K562 (cell line): ENCODE results near the gene OTOP3. TPM values are rescaled to one million over a fixed set of nuclear protein-coding genes. Genes with fewer than 3 reads are reported as not detected.

Experiments used
- ATAC-seq: fragments of 200-7000 bp; cut with Tn5 transposase; 3 replicates; pipeline ENCODE4 v1.9.1; 2020; ENCODE audit warnings: moderate library complexity
- BruUV-seq: library from RNA; stranded (reverse); fragments of 400-500 nt; replicated peaks from 2 replicates; lab custom pipeline; 2021; lab: Mats Ljungman, UMichigan
- CTCF ChIA-PET: fragments of 300-600 bp; formaldehyde crosslinking; extraction: SDS; loops from one replicate; lab custom pipeline; 2021; ENCODE audit warnings: low intra/inter-chr PET ratio; lab: Yijun Ruan, JAX
- POLR2A ChIA-PET: fragments of 300-600, 350-650 bp; sonication (Branson Sonifier 250); formaldehyde crosslinking; extraction: SDS; loops from one replicate; lab custom pipeline; 2021; ENCODE audit warnings: antibody characterized with exemption, inconsistent platforms; lab: Yijun Ruan, JAX
- DNase-seq, 4 experiments: peaks; one replicate each; pipeline versions ENCODE4 v3.0.0 to v3.0.0-alpha.2; 2011 to 2018; ENCODE audit warnings: low spot score in 3 of 4, mixed read lengths in 3 of 4; ENCODE audit errors: extremely low read depth in 1 of 4
- FAIRE-seq: peaks from 2 replicates; lab custom pipeline; 2011; peaks lifted over from hg19 to GRCh38; lab: Jason Lieb, UNC
- H2AFZ ChIP-seq: 2 replicates; pipeline ENCODE4 v1.6.0; 2011; ENCODE audit warnings: low read depth, low read length, control low read depth, inconsistent platforms
- H3K27ac ChIP-seq: fragments of 200-600 bp; 3 replicates; pipeline ENCODE4 v1.8.0; 2011; ENCODE audit warnings: low read depth, mild to moderate bottlenecking, control low read depth, inconsistent platforms, low read length, moderate library complexity, mixed read lengths; ENCODE audit errors: extremely low read depth
- H3K27me3 ChIP-seq, 2 experiments: fragments of 300-600 bp in 1 of 2; 2 replicates in 1 of 2; 3 replicates in 1 of 2; pipeline versions ENCODE4 v1.6.0 to v1.8.0; 2011; ENCODE audit warnings: inconsistent platforms in 2 of 2, low read length in 2 of 2, mild to moderate bottlenecking in 1 of 2, mixed read lengths in 1 of 2, moderate library complexity in 1 of 2; ENCODE audit not compliant: control insufficient read depth in 2 of 2, insufficient read depth in 2 of 2
- H3K36me3 ChIP-seq: fragments of 300-600 bp; 3 replicates; pipeline ENCODE4 v1.8.0; 2011; ENCODE audit warnings: mild to moderate bottlenecking, low read length, inconsistent platforms; ENCODE audit not compliant: control insufficient read depth, insufficient read depth
- H3K4me1 ChIP-seq, 2 experiments: fragments of 200-600 bp in 1 of 2; replicated peaks in 1 of 2; 2 replicates in 1 of 2; 3 replicates in 1 of 2; pipeline versions ENCODE4 v1.5.1 to v1.8.0; 2011; ENCODE audit warnings: inconsistent platforms in 2 of 2, low read length in 2 of 2, mild to moderate bottlenecking in 1 of 2, mixed read lengths in 1 of 2, moderate library complexity in 1 of 2; ENCODE audit not compliant: control insufficient read depth in 2 of 2, insufficient read depth in 2 of 2
- H3K4me2 ChIP-seq: 2 replicates; pipeline ENCODE4 v1.6.1; 2011; ENCODE audit warnings: low read length, control low read depth, inconsistent platforms, mixed read lengths; ENCODE audit not compliant: insufficient read depth
- H3K4me3 ChIP-seq: fragments of 200-600 bp; sonication (generic), shearing (Covaris generic); 2 replicates; pipeline ENCODE4 v1.5.1; 2016; ENCODE audit warnings: control low read depth, inconsistent platforms
- H3K79me2 ChIP-seq: fragments of 200-600 bp; 3 replicates; pipeline ENCODE4 v1.8.0; 2011; ENCODE audit warnings: low read length, inconsistent platforms; ENCODE audit not compliant: control insufficient read depth, insufficient read depth
- H3K9ac ChIP-seq, 2 experiments: 2 replicates each; pipeline versions ENCODE4 v1.6.0 to v1.6.1; 2011; ENCODE audit warnings: low read depth in 2 of 2, low read length in 2 of 2, control low read depth in 1 of 2, inconsistent platforms in 1 of 2, mild to moderate bottlenecking in 1 of 2, mixed read lengths in 1 of 2; ENCODE audit not compliant: insufficient read depth in 1 of 2
- H3K9me1 ChIP-seq: one replicate; pipeline ENCODE4 v1.6.0; 2011; ENCODE audit warnings: inconsistent platforms, mild to moderate bottlenecking, low read length, moderate library complexity; ENCODE audit not compliant: control insufficient read depth, insufficient read depth
- H3K9me3 ChIP-seq: replicated peaks from 2 replicates; pipeline ENCODE4 v1.5.1; 2011; ENCODE audit warnings: low read depth, low read length, inconsistent platforms; ENCODE audit not compliant: control insufficient read depth, insufficient read depth
- H4K20me1 ChIP-seq: replicated peaks from 2 replicates; pipeline ENCODE4 v1.6.1; 2011; ENCODE audit warnings: low read length, inconsistent platforms, mixed read lengths; ENCODE audit not compliant: control insufficient read depth, insufficient read depth
- ARID4B ChIP-seq: sonication (generic); formaldehyde crosslinking; IDR thresholded peaks from 2 replicates; pipeline ENCODE4 v1.8.0; 2022; ENCODE audit warnings: mild to moderate bottlenecking, missing genetic modification reagents
- CHD1 ChIP-seq: fragments of 200-600 bp; sonication (generic); IDR thresholded peaks from one replicate; pipeline ENCODE4 v1.6.1; 2012; ENCODE audit warnings: mild to moderate bottlenecking, moderate library complexity, low read length, inconsistent platforms
- EGR1 ChIP-seq: fragments of 450-650 bp; conservative IDR thresholded peaks from 2 replicates; pipeline ENCODE4 v1.6.1; 2017; ENCODE audit warnings: mild to moderate bottlenecking
- ELF1 ChIP-seq: fragments of 200-800 bp; sonication (Bioruptor generic); IDR thresholded peaks from 2 replicates; pipeline ENCODE4 v1.6.1; 2016; ENCODE audit warnings: missing genetic modification characterization, missing compliant biosample characterization
- FOXA1 ChIP-seq: fragments of 450-650 bp; IDR thresholded peaks from 2 replicates; pipeline ENCODE4 v1.6.1; 2016; ENCODE audit warnings: mild to moderate bottlenecking, borderline replicate concordance
- KLF13 ChIP-seq: fragments of 450-650 bp; IDR thresholded peaks from 2 replicates; pipeline ENCODE4 v1.6.1; 2016; ENCODE audit warnings: missing genetic modification characterization, low read depth, mild to moderate bottlenecking, missing compliant biosample characterization, moderate library complexity, borderline replicate concordance
- MAZ ChIP-seq, 2 experiments: fragments of 450-650 bp in 1 of 2; sonication (generic) in 1 of 2; formaldehyde crosslinking; IDR thresholded peaks in 1 of 2; conservative IDR thresholded peaks in 1 of 2; 2 replicates each; pipeline versions ENCODE4 v1.4.0 to v1.5.0; 2020; ENCODE audit warnings: mild to moderate bottlenecking in 1 of 2, missing genetic modification reagents in 1 of 2
- MIER1 ChIP-seq: fragments of 450-650 bp; IDR thresholded peaks from 2 replicates; pipeline ENCODE4 v1.6.1; 2016; ENCODE audit warnings: antibody characterized with exemption, mild to moderate bottlenecking, low read depth
- MXI1 ChIP-seq: IDR thresholded peaks from 2 replicates; pipeline ENCODE4 v1.6.1; 2011; ENCODE audit warnings: low read depth, mild to moderate bottlenecking, improper control_type of control experiment, low read length
- NR3C1 ChIP-seq: sonication (generic); formaldehyde crosslinking; IDR thresholded peaks from 2 replicates; pipeline ENCODE4 v1.8.1; 2022; ENCODE audit warnings: missing genetic modification reagents
- RBFOX2 ChIP-seq: fragments of 200-400 bp; formaldehyde crosslinking; IDR thresholded peaks from 2 replicates; pipeline ENCODE4 v1.6.1; 2017; ENCODE audit warnings: low read depth, mild to moderate bottlenecking, low read length, moderate library complexity
- STAG1 ChIP-seq: sonication (generic); formaldehyde crosslinking; IDR thresholded peaks from 2 replicates; pipeline ENCODE4 v1.5.0; 2020; ENCODE audit warnings: missing genetic modification reagents, borderline replicate concordance
- ZKSCAN8 ChIP-seq: fragments of 200-800 bp; sonication (Bioruptor generic); IDR thresholded peaks from 2 replicates; pipeline ENCODE4 v1.6.1; 2016; ENCODE audit warnings: missing genetic modification characterization, missing compliant biosample characterization
- WGBS: fragments of 100-300 bp; shearing (Covaris generic); methylation state at CpG from one replicate; pipeline ENCODE4 v1.1.6; 2016; ENCODE audit warnings: low coverage, mixed read lengths; ENCODE audit not compliant: insufficient coverage; ENCODE audit errors: missing lambda C conversion rate; 5-methylcytosine and 5-hydroxymethylcytosine counted together
- in situ Hi-C: fragments of 300-500 bp; cut with MboI; formaldehyde crosslinking; loops from 4 replicates; pipeline ENCODE4 v1.15.0; 2018; ENCODE audit warnings: inconsistent platforms, mixed read lengths
- intact Hi-C: fragments of 100-400 bp; cut with micrococcal nuclease; formaldehyde crosslinking; loops from 2 replicates; pipeline ENCODE4 v1.14.2; 2022
- polyA plus RNA-seq, 8 experiments: library from polyadenylated mRNA; depleted of rRNA in 4 of 8; stranded (reverse) in 5 of 8; unstranded in 3 of 8; fragments of >200 nt; fragmentation: Nextera tagmentation in 2 of 8; fragmentation: Illumina TruSeq in 1 of 8; extraction: Ambion mirVana in 2 of 8; extraction: Trizol in 1 of 8; gene quantifications; 2 replicates each; pipeline versions ENCODE4 v1.2.1 to v1.2.3, GENCODE V29; 2011 to 2014; ENCODE audit warnings: inconsistent platforms in 1 of 8, missing spikeins in 1 of 8
- total RNA-seq, 7 experiments: library from RNA; depleted of rRNA in 6 of 7; stranded (reverse); fragments of >200 nt in 6 of 7; fragmentation: Illumina TruSeq in 2 of 7; extraction: Trizol in 2 of 7; gene quantifications; 2 replicates each; pipeline versions ENCODE4 v1.2.1 to v1.2.3, GENCODE V29; 2011 to 2021; ENCODE audit warnings: low replicate concordance in 1 of 7

Gene OTOP3
- total and polyA plus RNA-seq, 9 of the 15 experiments (the other 6 are each of a cell fraction or from before 2014, with no cell fraction given): not detected

GRCh38 chr17:74959826-74960515 lies 24.3 kb downstream of the OTOP3 start (continued):
- TF ChIP-seq NR3C1 (CRISPR knock-in tag) (no peak), EGR1 (peak; percentile 47), ELF1 (tag) (no peak), MXI1 (peak; percentile 75)
- TF ChIP-seq, all 486 proteins: peak for 12

- no peaks in the 10 kb centered on the region for H4K20me1 ChIP-seq
- no peak overlapping the region for H3K4me3 ChIP-seq
- no peaks in the 10 kb centered on the region for H3K79me2 ChIP-seq
- in situ Hi-C loops: loop anchor here (5.0 kb wide), 1 partner anchor 152 kb away; no protein-coding TSS in a partner anchor
- ChIA-PET POLR2A (interaction anchor here (0.5 to 2.5 kb wide), 33 partner anchors 9 to 280 kb away, joined by 3 to 16 read pairs (median 4); partner anchors contain the start of genes ARMC7, FDXR, MRPL58 and NUP85), CTCF (interaction anchor here (0.5 to 6.3 kb wide), 13 partner anchors 36 to 710 kb away, joined by 3 to 86 read pairs (median 7); partner anchors contain the start of genes OTOP2 and USH1G)
- H3K27me3 ChIP-seq: no peaks in the 10 kb centered on the region; a peak in 1 of 5 replicates
- FAIRE-seq: peak; percentile 92
- H2AFZ ChIP-seq: peak overlapping the region; percentile 93
- intact Hi-C loops: loop anchor here (1.0 to 5.0 kb wide), 6 partner anchors 46 to 452 kb away; no protein-coding TSS in a partner anchor
- H3K9me3 ChIP-seq: peaks cover 4% of the 10 kb centered on the region; the same call in 1 of the 2 replicates
- H3K4me1 ChIP-seq: peaks cover 10 to 49% of the 10 kb centered on the region in 2 experiments; a peak in 4 of 5 replicates
- H3K9me1 ChIP-seq: no peaks in the 10 kb centered on the region
- BruUV-seq: no TSS peak
- H3K27ac ChIP-seq: peak overlapping the region; percentile 15; the same call in 1 of the 3 replicates
- H3K36me3 ChIP-seq: no peaks in the 10 kb centered on the region
- peak overlapping the region; percentile 54 for H3K4me2 ChIP-seq
- peak; percentile 89 for ATAC-seq
- peak; percentile 91 to 92 (median 92) for DNase-seq
- peak overlapping the region; percentile 15 to 57; a peak in 1 of 4 replicates for H3K9ac ChIP-seq
- 8% methylated on average over 15 of the region's 19 CpGs for WGBS
- TF ChIP-seq FOXA1 (no peak), ARID4B (peak; percentile 90), MIER1 (peak; percentile 72; the same call in 1 of the 2 replicates), STAG1 (CRISPR knock-in tag) (peak; percentile 93), RBFOX2 (peak; percentile 28; the same call in 1 of the 2 replicates), CHD1 (no peak), ZKSCAN8 (CRISPR knock-in tag) (no peak), KLF13 (no peak), MAZ (CRISPR knock-in tag; conservative IDR thresholded peaks at IDR 0.05 in 1 of 2, IDR thresholded peaks at IDR 0.05 in 1 of 2) (peak; percentile 75)
Measured at GRCh38 chr17:74960570-74961342, 25.1 kb downstream of the OTOP3 start.
